Stimulated activated CD4-positive, alpha-beta T cell treated with anti-CD3 and anti-CD28 coated beads, Interleukin-1b, Interleukin-23, amount 100 ng/mL, for 48 hours (primary cell): Measurements from ENCODE around the gene ATP8A2.

Experiments used
- DNase-seq: peaks from one replicate; pipeline ENCODE4 v3.0.0-alpha.2; 2020

ATP8A2 gene

GRCh38 chr13:25982907-25983306, 611.1 kb downstream of the ATP8A2 start:
- no peak for DNase-seq

DNA sequence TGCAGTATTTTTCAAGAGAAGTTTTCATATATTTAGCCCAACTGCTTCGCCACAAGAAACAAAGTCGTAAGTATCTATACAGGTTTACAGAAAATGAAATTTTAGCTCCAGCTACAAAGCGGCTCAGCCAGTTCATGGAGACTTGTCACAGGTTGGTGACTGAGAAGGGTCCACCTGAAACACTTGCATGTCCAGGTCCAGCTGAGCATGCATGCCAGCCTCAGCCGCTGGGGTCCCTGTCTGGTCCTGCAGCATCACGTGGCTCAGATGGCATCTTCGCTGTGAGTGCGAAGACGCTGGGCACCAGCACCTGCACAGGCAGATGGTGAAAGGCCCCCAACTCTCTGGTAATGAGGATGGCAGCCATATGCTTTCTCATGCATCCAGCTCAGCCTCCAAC, 616.2 kb downstream of the ATP8A2 start:
- no peak for DNase-seq

GRCh38 chr13:25988661-25989060, 616.9 kb downstream of the ATP8A2 start:
- DNase-seq: no peak

DNA sequence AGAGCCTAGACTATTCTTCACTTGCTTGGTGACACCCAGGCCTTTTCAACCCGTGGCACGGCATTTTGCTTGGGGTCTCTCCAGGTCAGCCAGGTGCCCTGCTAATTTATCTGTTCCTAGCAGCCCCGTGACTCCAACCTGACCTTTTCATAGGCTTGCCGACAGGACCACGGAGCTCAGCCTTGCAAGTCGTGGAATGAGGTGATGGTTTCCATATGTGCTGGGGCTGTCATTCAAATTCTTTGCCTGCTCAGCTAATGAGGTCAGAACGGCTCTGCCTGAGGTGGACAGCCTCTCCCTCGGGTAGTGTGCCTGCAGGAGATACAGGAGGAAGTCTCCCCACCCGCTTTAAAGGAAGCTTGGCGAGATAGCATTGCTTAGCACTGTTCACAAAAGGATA, 619.0 kb downstream of the ATP8A2 start:
- no peak for DNase-seq

DNA sequence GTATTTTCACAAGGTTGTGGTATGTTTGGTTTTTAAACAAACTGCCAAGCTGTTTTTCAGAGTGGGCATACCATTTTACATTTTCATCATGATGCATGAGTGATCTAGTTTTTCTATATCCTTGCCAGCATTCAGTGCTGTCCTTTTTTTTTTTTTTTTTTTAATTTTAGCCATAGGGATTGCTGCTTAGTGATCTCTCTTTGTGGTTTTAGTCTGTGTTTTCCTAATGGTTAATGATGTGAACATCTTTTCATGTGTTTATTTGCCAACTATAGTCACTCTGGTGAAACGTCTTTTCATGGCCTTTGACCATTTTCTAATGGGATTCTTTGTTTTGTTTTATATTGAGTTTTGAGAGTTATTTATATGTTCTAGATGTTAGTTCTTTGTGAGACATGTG, 620.3 kb downstream of the ATP8A2 start:
- DNase-seq: no peak

DNA sequence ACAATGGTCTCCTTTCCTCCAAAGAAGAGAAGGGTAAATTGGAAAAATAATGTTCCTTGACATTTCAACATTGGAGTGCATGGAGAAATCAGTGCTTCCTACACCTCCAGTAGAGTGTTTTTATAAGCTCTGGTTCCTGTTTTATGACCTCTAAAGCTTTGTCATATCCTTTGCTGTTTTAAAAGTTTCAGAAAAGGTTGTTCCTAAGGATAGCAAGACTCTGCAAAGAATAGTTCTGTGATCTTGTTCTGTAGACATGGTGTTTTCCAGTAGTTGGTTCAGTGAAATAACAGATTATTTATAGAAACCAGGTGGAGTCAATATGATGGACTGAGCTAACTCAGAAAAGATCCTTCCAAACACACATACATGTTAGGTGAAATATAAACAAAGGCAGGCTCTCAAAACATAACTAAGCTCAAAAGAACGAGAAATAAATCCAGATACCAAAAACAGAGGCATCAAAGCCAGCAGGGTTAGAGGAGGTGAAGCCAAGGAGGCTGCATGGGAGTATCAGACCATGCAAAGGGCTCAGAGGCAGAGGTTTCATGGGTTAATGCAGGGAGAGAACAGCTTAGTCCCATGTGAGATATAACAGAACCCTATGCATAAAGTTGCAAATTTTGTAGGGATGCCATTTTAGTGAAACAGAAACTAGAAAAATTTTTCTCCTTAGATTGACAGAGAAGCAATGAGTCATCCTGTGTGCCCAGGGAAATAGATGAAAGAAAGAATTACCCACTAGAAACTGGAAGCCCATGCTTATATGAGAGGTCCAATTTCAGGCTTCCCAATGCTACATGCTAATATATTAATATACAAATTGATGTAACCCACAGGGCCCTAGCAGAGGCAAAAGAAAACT, 635.7 kb downstream of the ATP8A2 start:
- DNase-seq: no peak

DNA sequence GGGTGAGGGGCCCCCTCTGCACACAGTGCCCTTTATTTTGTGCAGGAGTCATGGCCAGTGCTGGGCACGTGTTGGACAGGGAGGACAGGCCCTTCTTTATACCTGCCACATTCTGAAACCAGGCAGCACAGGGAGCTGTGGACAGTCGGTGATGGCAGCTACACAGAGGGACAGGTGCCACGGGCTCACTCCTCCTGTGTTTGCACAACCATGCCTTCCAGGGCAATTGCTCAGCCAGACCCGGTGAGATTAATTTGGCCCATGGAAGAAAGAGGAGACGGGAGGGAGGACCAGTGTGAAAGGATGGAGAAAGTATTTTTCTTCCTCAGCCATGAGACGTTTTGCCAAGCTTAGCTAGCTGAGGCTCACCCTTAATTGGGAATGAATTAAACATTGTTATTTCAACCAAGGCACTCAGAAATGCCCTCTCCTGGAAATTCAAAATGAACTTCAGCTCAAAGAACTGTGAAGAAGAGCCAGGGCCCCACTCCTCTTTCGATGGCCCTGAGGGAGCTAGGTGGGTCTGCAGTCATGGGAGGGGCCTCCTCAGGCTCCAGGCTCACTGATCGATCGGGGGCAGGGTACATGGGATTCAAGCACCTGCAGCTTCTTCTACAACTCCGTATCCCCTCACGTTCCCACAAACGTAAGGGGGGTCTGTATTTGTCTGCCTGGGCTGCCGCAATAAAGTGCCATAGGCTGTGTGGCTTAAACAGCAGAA, 638.9 kb downstream of the ATP8A2 start:
- no peak for DNase-seq

DNA sequence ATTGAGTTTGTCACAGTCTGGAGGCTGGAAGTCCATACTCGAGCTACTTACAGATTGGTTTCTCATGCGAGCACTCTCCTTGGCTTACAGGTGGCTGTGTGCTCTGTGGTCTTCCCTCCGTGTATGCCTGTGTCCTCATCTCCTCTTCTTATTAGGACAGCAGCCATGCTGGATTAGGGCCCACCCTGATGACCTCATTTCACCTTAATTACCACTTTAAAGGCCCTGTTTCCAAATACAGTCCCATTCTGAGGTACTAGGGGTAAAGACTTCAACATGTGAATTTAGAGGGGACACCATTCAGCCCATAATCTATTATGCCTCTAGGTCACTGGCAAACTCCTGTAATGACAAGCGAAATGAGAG, 639.4 kb downstream of the ATP8A2 start:
- no peak for DNase-seq

GRCh38 chr13:26011996-26012821, 640.4 kb downstream of the ATP8A2 start:
- DNase-seq: peak; percentile 34

DNA sequence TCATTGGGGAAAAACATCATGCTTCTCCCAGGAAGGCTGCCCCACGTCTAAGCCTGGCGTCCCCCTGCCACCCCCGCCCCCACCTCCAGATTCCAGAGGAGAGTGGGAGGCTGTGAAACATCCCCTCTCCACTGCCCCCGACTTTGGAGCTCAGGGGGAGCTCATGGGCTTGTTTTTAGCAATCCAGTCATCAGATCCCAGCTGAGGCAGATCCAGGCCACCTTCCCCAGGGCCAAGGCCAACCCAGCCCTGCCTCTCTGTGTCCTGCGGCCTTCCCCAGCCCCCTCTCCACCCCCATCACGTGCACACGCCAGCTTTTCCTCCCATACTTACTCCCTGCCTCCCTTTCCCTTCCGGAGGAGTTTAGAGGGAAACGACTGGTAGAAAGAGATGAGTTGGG, 641.2 kb downstream of the ATP8A2 start:
- no peak for DNase-seq

DNA sequence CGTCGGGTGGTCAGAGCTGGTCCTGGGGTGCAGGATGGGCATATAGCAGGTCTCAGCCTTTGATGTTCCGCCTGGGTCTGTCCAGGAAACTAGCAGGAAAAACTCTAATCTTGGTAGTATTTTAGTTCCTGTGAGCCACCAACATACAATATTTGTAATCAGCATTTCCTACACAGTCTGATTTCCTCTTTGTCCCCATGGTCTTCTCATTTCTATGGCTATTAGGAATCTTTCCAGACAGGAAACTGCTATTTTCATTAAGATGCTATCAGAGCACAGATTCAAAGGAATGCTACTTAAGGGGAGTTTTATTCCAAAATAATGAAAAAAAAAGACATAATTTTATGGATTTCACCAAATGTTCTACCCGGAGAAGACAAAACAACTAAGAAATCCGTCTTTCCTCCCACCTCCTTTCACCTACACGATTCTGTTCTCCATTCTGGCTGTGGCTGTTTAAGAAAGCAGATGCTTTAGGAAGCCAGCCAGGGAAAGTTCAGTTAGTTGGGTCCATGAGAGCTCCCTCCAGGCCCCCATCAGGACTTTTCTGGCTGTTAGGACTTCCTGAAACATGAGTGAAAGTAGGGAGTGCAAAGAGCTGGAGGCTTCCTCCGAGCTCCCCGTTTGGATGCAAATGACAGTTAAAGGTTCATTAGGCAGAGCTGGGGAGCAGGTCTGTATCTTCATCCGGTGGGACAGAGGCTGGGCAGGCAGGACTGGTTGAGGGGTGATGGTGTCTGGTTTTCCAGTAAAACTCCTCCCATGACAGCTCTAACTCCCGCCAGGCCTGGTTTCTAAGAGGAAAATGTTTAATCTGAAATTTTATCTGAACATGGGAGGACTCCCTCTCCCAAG, 643.7 kb downstream of the ATP8A2 start:
- DNase-seq: no peak

GRCh38 chr13:26016189-26016588, 644.4 kb downstream of the ATP8A2 start:
- DNase-seq: no peak

DNA sequence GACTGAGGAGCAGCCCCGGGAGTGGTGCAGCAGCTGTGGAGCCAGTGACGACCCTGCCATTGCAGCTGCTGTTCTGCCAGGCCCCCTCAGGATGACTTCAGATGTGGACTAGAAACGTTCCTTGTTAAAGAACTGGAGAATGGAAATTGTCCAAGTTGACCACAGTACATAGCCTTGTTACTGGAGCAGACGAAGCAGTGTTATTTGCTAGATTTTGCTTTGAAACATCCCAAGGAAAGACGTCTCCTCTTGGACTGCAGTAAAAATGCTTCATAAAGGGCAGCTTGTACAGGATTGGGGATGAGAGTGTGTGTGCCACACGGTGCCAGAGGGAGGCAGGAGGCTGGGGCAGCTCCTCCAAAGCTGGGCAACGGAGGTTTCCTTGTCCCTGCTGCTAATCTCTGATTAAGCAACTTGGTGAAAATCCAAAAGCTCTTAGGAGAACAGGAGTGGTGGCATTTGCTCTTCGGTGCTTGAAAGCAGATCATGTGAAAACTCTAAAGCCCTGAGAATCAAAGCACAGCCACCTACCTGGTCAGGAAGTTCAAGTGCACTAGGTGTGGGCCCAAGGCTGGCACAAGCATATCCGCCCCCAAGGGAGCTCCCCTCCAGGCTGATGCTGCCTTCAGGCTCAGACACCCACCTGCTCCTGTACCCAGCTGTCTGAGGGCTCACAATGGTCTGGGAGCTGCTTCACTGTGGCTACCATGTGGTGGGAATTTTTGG, 645.6 kb downstream of the ATP8A2 start:
- no peak for DNase-seq

- DNase-seq: no peak
Observed at GRCh38 chr13:26017932-26018665, 646.3 kb downstream of the ATP8A2 start.

DNA sequence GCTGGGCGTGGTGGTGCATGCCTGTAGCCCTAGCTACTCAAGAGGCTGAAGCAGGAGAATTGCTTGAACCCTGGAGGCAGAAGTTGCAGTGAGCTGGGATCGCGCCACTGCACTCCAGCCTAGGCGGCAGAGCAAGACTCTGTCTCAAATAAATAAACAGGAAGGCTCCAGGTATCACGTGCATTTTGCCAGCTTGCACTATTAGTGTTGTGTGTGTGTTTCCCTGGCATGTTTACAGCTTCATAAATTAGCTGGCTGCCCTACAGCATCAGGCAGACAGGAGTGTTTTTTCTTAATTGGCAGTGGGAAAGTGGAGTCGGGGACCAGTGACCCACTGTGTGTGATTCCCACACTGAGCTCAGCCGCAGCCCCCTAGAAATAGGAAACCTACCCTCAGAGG, 647.5 kb downstream of the ATP8A2 start:
- no peak for DNase-seq

GRCh38 chr13:26019881-26020870, 648.4 kb downstream of the ATP8A2 start:
- DNase-seq: no peak

- no peak for DNase-seq
Observed at GRCh38 chr13:26020891-26021290, 649.1 kb downstream of the ATP8A2 start.

GRCh38 chr13:26021516-26021915, 649.7 kb downstream of the ATP8A2 start:
- no peak for DNase-seq

DNA sequence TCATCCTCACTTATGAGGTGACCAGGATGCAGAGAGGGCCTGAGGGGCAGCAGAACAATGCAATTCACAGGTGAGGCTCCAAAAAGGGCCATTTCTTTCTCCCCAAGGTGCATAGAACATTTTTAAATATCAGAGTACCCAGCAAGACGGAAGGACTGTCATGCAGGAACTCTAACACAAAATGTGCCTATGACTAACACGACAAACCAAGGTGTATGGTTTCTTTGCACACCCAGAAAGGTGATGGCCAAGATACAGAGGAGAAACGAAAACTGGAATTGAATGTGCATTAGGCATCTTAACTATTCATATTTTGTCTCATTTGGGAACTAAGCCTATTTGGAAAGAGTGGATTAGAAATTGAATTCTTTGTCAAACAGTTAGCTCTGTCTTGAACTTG, 650.2 kb downstream of the ATP8A2 start:
- DNase-seq: no peak
